ENCODE measurements around the gene TCFL5.

The TCFL5 gene

DNA sequence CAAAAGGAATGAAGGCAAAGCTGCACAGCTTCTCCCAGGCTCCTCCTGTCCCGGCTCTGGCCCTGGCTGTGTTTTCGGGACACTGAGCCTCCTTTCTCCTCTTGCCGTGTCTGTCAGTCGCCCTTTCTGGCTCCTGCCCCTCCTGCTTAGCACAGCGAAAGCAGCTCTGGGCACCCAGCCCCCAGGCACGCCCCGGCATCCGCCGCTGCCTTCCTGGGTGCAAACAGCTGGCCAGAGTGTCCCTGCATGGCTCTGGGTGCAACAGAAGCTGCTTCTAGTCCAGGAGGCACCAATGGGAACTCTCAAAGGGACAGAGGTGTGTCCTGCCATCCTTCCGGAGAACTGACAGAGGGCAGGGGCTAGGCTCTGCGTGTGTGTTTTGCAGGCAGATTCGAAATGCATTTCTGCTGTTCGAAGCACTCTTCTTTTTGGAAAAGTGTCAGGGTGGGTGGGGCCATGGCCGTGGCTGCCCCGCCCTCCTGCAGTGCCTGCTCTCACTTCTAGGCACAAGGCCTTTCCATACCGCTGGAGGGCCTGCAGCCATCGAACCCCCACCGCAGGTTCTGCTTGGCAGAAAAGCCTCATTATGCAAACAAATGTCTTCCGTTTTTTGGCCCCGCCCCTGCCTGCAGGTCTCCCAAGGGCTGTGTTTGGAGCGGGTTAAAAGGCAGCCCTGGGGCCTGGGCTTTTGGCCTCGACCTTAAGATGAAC, 29.3 kb downstream of the TCFL5 start:
- DNase-seq: peak; percentile 53

DNA sequence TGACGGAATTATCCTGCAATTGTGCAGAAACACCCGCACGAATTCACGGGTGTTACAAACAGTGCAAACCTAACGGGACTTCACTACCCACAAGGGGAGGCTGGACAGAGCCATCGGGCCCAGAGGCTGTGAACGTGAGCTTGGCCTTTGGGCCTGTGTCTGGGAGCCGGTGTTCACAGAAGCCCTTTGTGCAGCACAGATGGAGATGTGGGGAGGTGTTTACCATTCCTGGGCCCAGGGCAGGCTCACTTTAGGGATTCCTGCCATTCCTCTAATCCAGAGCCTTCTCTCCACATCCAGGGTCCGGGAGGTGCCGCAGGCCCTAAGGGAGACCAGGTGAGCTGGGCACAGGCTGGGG, 29.8 kb downstream of the TCFL5 start:
- no peak for DNase-seq

DNA sequence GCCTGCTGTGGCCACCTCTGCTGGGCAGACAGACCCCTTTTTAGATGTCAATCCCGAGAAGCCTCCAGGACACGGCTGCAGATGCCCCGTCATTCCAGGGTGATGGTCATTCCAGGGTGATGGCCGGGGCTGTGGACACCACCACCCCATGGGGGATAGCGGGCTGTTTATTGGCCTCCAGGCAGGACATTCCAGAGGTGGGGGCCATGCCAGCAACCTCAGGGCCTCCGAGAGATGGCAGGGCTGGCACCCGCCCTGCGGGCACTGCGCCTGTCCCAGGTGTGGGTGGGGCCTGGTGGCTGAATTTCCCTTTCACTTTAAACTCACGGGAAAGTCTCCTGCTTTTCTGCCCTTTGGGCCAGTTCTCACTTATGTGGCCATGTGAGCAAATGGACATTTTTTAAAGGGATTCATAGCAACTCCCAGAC, 30.2 kb downstream of the TCFL5 start:
- no peak for DNase-seq

DNA sequence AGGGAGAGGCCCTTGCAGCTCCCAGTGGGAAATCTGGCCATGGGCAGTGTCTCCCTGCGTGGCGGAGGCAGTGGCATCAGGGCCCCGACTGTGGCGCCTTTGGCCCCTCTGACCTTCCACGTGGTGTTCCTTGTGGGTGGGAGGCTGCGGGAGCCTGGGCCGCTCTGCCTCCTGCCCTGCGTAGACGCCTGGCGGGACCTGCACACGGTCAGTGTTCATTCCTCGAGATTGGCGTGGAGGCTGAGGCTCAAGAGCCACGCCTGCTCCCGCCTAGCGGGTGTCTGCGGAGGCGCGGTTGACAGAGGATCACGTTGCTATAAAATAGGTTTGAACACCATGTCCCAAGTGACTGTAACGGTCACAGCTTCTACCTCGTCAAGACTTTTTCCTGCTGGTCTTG, 30.8 kb downstream of the TCFL5 start:
- DNase-seq: no peak

DNA sequence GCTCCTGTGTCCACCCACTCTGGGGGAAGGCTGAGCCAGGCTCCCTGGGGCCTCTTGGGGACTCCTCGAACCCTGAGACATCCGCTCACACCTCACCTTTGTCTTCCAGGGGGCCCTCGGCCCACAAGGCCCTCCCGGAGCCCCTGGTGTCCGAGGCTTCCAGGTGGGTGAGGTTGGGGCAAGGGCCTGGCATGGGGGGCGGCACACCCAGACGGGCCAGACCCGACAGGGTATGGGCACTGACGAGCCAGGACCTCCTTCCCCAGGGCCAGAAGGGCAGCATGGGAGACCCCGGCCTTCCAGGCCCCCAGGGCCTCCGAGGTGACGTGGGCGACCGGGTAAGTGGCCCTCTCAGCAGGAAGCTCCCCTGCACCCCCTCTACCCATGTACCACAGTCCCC, 31.4 kb downstream of the TCFL5 start:
- DNase-seq: no peak

DNA sequence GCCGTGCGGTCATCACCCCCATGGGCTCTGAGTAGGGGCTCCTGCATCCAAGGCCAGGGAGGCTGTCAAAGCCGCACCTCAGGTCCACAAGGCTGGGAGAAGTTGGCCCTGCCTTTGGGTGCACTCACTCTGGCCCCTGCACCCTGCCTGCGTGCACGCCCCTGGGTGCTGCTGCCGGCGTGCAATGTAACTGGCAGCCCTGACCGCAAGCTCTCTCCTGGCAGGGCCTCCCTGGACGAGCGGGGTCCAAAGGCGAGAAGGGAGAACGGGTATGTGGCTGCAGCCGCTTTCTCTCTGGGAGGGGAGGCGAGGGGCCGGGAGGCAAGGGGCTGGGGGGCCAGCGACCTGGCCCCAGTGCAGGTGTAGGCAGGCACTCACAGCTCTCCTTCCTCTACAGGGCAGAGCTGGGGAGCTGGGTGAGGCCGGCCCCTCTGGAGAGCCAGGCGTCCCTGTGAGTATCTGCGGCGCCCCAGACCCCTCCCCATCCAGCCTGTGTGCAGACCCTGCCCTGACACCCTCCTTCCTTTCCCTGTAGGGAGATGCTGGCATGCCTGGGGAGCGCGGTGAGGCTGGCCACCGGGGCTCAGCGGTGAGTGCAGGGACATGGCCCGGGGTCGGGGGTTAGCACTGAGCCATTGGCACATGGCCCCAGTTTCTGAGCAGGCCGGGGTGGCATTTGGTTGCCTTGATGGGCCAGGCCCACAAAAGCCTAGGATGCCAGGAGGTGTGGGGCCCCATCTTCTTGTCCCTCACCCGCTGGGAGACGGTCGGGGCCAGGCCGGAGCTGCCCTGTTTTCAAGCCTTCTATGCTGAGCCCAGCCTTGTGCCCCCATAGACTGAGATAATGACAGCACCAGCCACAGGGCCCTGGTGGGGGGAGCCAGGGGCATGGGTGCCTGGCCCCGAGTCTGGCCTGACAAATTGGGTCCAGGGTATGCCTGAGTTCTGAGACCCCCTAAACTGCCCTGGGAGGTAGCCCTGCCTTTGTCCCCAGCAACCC, 32.1 kb downstream of the TCFL5 start:
- DNase-seq: no peak

DNA sequence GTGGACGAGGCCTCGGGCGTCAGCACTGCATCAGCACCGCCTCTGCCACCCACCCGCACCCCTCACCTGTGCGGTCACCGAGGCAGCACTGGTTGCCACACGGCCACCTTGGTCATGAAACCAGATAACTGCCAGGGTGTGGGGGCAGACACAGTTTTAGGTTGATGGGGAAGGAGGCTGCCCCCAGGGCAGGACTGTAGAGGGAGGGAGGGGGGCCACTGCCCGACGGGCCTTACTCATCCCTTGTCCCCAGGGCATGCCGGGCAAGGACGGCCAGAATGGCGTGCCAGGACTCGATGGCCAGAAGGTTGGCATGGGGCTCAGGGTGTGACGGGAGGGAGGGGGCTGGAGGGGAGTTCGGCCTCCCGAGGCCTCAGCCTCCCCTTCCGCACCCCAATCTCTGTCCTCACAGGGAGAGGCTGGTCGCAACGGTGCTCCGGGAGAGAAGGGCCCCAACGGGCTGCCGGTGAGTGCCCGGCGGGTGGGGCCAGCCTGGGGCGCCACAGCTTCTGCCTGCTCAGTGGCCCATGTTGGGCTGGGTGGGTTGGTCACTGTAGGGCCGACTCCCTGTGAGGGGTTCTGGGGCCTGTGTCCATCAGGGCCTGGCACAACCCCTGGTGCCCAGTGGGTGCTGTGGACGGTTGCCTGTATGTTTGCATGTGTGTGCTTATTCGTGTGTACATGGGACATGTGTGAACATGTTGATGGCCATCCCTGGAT, 33.0 kb downstream of the TCFL5 start:
- no peak for DNase-seq

DNA sequence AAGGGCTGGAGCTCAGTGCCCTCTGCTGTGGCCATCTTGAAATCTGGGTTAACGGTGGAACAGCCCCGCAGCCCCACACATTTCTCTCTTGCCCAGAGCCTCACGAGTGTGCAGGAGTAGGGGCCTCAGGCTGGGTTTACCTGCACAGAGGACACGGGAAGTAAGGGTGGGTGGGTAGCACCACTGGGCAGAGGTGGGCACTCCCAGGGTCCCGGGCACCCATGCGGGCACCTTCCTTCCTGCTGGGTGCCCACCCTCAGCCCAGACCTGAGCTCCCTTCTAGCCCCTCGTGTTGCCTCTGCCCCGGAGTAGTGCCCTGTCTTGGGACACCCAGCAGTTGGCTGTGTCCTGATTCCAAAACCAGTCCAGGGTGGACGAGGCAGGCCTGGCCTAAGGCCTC, 33.6 kb downstream of the TCFL5 start:
- DNase-seq: no peak

DNA sequence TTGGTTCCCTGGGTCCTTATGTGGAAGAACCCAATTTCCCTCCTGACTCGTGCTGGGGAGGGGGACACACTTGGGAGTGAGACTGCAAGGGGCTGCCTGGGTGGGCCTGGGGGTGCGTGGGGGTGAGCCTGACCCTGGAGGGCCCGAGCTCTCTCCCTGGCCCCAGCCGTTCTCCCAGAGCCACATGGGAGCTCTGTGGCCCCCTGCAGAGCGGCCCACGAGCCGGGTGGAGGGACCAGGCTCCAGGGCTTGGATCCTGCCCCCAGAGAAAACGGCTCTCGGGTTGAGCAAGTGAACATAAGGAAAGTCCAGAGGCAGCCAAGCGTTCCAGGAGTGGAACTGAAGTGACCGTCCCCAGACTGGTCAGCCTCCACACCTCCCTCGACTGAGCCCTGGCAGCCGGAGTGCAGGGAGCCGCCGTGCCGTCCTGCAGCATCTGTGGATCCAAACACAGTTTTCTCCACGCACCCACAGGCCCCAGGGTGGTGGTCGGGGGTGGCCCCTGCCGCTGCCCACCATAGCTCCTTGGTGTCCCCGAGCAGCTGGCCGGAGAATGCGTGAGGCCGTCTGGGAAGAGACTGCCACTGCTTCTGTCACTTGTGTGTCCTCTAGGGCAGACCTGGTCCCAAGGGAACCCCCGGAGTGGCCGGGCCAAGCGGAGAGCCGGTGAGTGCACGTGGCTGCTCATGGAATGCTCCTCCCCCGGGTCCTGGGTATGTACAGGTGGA, 34.1 kb downstream of the TCFL5 start:
- DNase-seq: no peak

DNA sequence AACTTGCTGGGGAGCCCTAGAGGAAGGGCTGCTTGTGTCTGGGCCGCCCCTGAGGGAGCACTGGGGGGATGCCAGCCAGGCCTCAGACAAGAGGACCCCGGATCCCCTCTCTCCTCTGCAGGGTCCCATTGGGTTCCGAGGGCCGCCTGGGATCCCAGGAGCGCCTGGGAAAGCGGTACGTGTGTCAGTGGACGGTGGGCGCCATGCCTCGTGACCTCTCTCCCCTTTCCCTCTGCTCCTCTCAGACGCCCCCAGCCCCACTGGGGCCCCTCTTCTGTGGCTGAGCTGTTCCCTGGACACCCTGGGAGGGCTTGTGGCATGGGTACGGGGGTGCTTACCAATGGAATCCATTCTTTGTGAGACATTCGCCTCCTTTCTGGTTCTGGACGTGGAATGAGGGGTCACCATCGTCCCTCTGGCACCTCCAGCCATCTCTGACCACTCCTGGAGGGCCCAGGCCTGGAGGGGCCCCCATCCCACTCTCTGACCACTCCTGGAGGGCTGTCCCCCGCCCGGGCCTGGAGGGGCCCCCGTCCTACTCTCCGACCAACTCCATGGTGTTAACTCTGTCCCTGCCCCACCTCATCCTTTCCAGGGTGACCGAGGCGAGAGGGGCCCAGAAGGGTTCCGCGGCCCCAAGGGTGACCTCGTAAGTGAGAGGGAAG, 34.8 kb downstream of the TCFL5 start:
- DNase-seq: no peak

DNA sequence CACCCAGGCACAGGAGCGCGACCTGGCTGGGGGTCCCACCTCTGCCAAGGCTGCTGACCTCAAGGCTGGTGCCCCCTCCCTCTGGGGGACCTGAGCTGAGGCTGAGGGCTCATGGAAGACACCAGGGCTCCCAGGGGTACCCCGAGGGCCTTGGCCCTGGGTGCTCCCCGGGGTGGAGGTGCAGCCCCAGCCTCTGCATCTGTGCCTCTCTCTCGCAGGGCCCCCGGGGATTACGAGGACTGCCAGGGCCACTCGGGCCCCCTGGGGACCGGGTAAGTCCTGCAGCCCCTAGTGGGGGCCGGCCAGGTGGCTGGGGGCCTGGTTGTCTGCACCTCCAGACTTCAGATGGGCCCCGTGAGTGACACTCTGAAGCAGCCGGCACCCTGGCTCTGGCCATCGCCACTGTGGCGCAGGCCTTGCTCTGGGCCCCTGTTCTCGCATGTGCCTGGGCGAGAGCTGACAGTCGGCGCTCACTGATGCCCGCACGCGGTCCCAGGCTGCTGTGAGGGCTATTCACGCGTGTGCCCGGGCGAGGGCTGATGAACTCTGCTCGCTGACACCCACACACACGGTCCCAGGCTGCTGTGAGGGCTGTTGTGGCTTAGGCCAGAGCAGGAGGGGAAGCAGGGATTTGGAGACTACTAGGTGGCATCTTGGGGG, 35.5 kb downstream of the TCFL5 start:
- no peak for DNase-seq

DNA sequence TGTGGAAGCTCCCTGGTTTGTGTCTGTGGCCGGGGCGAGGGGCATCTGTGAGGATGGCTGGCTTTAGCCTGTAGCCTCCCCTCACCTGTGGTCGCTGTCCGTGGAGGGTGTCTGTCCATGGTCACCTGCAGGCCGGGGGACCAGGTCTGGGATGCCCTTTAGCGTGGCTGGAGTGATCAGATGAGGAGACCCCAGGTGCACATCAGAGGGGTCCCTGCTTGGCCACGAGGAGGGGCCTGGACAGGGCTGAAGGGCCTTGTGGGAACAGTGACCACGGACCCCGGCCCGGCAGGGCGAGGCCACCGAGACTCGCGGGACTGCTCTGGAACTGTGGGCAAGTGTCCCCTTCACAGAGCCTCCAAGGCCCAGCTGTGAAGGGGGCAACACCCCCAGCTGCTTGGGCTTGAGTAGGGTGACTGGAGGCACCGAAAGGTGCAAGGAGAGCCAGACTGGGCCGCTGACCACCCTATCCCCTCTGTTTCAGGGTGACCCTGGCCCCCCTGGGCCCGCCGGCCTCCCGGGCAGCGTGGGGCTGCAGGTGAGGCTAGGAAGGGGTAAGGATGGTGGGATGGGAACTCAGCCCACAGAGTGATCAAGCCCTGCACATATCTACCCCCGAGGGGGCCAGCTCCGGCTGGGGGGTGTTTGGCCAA, 36.2 kb downstream of the TCFL5 start:
- DNase-seq: no peak

DNA sequence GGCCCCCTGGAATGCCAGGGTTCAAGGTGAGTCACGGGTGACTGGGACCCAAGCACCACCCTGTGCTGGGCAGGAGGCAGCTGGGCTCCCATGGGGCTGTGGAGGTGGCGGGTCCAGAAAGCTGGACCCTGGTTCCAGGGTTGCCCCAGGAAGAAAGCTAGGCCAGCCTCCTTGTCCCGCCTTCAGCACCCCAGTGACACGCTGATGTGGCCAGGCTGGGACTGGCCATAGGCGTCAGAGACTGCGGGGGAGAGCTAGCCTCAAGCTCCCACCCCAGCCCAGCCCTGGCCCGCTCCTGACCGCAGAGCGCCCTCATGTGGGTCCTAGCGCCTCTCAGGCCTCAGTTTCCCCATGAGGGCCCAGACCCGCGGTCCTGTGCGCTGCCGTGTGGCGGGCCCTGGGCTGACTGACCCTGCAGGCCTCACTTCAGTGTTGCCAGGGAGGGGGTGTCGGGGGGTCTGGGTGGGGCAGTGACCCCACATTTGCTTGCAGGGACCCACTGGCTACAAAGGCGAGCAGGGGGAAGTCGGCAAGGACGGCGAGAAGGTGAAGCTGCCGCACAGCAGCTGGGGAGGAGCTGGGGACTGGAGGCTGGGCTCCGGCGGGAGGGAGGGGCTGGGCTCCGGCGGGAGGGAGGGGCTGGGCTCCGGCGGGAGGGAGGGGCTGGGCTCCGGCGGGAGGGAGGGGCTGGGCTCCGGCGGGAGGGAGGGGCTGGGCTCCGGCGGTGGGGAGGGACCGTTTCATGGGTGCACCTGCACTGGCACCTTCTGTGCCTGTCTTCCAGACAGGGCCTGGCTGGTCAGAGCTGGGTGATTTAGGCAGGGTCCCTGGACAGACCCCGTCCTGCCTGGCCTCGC, 36.9 kb downstream of the TCFL5 start:
- DNase-seq: no peak

DNA sequence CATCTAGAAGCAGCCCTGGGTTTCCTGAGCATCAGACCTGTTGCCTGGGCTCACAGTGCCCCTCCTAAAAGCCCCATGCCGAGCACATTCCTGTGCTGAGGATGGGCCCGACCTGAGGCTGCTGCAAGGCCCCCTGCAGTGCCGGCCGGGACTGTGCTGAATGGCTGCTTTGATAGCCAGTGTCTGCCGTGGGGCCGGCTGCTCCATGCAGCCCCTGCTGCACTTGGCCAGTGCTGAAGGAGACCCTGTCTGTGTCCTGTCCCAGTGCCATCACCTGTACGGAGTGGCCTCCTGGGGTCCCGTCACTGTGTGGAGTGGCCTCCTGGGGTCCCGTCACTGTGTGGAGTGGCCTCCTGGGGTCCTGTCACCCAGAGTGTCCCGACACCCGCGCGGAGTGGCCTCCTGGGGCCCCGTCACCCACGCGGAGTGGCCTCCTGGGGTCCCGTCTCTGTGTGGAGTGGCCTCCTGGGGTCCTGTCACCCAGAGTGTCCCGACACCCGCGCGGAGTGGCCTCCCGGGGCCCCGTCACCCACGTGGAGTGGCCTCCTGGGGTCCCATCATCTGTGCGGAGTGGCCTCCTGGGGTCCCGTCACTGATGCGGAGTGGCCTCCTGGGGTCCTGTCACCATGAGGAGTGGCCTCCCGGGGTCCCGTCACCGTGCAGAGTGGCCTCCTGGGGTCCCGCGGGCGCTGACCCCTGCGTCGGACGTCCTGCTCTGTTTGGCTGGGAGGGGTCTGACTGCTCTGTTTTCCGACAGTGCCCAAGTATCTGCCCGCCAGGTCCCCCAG, 37.7 kb downstream of the TCFL5 start:
- DNase-seq: no peak

DNA sequence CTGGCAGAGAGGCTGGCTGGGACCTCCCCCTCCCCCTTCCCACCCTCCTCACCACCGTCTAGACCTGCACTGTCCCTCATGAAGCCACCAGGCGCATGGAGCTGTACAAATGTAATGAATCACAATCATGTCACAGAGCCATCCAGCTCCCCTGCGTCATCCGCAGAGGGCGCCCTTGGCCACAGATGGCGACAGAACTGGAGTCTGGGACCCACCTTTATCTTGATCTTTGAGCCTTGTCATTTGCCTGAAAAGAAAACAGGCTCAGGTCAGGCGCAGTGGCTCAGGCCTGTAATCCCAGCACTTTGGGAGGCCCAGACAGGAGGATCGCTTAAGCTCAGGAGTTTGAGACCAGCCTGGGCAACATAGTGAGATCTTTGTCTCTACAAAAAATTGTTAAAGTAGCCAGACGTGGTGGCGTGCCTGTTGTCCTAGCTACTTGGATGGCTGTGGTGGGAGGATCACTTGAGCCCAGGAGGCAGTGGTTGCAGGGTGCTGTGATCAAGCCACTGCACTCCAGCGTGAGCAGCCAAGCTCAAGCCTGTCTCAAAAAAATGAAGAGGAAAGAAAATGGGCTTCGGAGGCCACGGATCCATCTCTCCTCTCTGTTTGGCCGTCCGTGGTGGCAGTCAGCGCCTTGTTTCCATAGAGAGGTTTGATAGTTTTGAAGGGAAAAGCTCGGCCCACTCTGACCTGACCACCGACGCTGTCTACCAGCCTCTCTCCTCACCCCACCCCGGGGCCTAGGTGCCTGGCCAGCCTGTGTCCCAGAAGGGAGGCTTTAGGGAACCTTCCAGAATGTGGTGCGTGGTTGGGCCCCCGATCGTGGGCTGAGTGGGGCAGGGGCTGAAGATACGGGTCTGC, 38.6 kb downstream of the TCFL5 start:
- peak; percentile 94 for DNase-seq

DNA sequence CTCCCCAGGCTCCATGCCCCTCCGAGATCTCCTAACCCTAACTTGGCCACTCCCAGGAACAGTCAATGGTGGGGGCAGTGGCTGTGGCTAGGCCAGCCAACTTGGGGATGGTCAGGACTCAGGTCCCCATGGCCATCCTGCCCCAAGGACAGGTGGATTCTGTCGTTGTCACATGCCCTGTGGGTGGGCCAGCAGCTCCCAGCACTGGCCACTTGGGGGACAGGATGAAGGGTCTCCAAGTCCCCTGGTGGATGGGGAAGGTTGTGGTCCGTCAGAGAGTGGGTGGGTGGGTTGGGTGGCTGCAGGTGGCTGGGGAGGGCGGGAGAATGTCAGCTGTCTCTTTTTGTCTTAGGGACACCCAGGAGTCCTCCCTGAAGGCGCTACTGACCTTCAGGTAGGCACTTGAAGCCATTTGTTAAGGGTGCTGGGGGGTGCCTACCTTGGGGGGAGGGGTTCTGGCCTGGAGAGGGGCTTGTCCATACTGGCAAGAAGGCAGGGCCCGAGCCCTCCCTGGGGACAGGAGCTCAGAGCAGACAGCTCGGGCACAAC, 39.3 kb downstream of the TCFL5 start:
- no peak for DNase-seq

DNA sequence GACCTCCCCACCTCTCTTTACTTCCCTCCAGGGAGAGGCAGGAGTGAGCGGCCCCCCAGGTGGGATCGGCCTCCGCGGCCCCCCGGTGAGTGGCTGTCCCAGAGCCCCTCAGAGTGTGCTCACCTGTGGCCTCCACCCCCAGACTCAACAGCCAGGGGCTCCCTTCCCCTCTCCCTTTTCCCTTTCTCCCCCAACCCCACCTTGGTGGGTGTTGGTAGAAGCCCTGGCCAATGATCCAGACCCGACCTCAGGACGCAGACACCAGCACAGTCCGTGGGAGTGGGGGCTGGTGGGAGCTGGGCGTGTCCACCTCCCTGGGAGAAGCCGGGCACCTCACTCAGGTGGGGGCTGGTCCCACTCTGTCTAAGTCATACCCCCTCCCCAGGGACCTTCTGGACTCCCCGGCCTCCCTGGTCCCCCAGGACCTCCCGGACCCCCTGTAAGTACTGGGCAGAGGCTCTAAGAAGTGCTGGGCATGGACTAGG, 39.9 kb downstream of the TCFL5 start:
- DNase-seq: no peak
